GM21825 (cell line): ENCODE results near the gene AKNAD1.
"Not testable (repeated sequence)": the region's sequence is repeated elsewhere in the genome, so short reads cannot be mapped to it uniquely, and the experiment has no call there.

Experiments
- ATAC-seq: cut with Tn5 transposase; IDR thresholded peaks from one replicate; pipeline ENCODE4 v1.9.1; 2021; ENCODE audit warnings: mild to moderate bottlenecking, moderate library complexity; ENCODE audit not compliant: unreplicated experiment

The AKNAD1 gene

DNA sequence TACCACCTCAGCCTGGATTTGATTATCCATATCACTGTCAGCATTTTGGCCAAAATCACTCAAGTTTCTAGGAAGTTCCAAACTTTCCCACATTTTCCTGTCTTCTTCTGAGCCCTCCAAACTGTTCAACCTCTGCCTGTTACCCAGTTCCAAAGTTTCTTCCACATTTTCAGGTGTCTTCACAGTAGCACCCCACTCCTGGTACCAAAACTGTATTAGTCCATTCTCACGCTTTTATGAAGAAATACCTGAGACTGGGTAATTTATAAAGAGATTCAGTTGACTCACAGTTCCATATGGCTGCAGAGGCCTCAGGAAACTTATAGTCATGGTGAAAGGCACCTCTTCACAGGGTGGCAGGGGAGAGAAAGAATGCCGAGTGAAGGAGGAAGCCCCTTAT lies 71.0 kb downstream of the AKNAD1 start:
- no peak for ATAC-seq

DNA sequence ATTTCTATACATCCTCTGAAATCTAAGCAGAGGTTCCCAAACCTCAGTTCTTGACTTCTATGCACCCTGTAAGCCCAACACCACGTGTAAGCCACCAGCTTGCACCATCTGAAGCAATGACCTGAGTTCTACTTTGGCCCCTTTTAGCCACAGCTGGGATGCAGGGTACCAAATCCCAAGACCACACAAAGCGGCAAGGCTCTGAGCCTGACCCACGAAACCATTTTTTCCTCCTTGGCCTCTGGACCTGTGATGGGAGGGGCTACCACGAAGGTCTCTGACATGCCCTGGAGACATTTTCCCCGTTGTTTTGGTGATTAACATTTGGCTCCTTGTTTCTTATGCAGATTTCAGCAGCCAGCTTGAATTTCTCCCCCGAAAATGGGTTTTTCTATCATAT lies 71.6 kb downstream of the AKNAD1 start:
- no peak for ATAC-seq

DNA sequence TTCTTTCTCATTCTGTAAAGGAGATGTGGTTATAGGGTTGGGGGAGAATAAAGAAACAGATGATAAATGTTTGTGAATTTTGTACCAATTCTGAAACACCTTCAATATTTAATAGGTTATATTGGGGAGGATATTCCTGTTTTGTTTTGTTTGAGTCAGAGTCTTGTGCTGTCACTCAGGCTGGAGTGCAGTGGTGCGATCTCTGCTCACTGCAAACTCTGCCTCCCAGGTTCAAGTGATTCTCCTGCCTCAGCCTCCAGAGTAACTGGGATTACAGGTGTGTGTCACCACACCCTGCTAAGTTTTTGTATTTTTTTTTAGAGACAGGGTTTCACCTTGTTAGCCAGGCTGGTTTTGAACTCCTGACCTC lies 75.3 kb downstream of the AKNAD1 start:
- not testable (repeated sequence) for ATAC-seq

DNA sequence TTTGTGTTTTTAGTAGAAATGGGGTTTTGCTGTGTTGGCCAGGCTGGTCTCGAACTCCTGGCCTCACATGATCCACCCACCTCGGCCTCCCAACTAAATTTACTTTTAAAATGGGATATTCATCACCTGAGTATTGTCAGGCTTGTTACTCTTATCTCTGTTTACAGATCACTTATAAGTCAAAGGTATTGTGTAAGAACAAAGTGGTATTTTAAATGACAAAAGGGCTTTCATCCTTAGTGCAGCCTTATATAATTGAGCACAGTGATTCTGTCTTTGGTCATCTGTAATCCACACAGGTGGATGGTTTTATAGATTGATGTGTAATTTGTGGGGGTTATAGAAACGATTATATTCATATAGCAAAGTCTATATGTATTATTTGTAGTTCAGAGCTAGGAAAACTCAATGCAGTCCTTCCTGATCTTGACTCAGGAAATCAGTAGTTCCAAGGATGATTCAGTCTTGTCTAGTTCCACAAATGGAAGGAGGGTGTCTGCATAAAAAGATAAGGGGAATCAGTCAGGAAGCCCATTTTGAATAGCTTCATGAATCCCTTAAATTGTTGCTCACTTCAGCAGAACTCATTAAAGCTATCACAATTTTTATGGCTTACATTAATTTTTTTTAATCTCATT lies 75.8 kb downstream of the AKNAD1 start:
- no peak for ATAC-seq

DNA sequence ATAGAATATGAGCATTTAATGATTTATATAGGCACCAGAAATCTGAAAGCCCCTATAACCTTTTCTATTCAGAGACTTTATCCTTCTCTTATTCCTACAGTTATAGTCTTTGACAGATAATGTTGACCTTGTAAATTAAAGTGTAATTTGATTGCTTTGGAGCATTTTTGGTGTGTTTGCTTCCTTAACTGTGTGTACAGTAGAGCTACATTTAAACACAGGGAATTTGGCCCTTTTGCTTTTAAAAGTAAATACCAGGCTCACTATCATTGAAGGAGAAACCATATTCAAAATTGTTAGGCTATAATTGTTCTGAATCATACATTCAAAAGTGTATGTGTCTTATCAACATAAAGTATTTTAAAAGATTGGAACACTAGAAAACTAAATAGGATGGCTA lies 77.4 kb downstream of the AKNAD1 start:
- ATAC-seq: no peak

DNA sequence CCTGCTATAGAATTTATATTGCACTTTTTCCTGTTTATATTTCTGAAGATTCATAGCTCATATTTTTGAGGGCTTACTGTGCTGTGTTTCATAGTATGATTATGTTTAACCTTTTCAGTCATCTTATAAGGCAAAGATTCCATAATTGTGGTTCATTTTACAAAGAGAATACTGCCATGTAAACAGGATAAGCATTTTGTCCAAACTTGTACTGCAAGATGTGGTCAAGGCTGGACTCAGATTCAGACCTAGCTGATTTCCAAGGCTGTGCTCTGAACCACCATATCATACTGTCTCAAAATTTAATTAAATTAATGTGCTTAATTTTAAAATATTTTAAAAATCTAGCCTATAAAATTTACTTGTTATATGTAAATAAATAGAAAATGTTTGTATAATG lies 79.1 kb downstream of the AKNAD1 start:
- no peak for ATAC-seq

DNA sequence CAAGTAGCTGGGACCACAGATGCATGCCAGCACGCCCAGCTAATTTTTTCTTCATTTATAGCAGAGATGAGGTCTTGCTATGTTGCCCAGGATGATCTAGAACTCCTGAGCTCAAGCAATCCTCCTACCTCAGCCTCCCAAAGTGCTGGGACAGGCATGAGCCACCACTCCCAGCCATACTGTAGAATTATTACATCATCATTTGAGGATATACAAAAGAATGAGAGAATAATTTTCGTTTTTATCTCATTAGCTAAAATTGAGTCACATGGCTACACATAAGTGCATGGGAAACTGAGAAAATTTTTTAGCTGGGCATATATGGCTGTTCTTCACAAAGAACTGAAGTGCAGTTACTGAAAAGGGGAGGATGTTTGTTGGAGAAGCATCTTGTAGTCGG lies 89.2 kb downstream of the AKNAD1 start:
- no peak for ATAC-seq

DNA sequence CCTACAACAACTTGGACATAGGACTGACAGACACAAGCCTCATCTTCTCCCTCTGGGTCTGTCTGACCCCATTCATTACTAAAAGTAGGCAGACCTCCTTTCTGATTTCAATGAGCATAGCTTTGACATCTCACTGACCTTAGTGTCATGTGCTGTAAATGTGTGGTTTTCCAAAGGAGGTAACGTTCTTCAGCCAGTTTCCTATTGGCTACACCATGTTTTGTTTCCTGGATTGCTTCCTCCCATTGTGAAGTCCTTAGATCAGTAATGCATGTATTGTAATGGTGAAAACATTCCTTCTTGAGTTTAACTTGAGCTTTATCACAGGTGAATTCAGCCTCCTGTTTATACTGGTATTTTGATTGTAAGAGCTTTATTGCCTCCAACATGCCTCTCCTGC lies 89.8 kb downstream of the AKNAD1 start:
- no peak for ATAC-seq
